22Rv1 (cell line): ENCODE results near the gene ALDH2.

Experiments
- CTCF ChIP-seq: fragments of 450-650 bp; IDR thresholded peaks from 2 replicates; pipeline ENCODE4 v1.5.1; 2017; ENCODE audit warnings: mild to moderate bottlenecking
- ZFX ChIP-seq: fragments of 450-650 bp; IDR thresholded peaks from 2 replicates; pipeline ENCODE4 v1.6.1; 2017; ENCODE audit warnings: antibody characterized with exemption, borderline replicate concordance

GRCh38 chr12:111788178-111788654 is 21.5 kb downstream of the ALDH2 start:
- TF ChIP-seq CTCF (peak; percentile 79), ZFX (no peak)
